Activated T-helper 9 cell treated with anti-CD3 and anti-CD28 coated beads, Interleukin-2, amount 50 U/mL, for 16 hours (primary cell): ENCODE measurements around the gene NPY5R.

Experiments used
- DNase-seq: peaks from one replicate; pipeline ENCODE4 v3.0.0-alpha.2; 2020; ENCODE audit warnings: low read depth

Gene NPY5R

GRCh38 chr4:163385466-163385865, 41.8 kb downstream of the NPY5R start:
- no peak for DNase-seq

GRCh38 chr4:163391756-163392155, 48.1 kb downstream of the NPY5R start:
- DNase-seq: no peak

DNA sequence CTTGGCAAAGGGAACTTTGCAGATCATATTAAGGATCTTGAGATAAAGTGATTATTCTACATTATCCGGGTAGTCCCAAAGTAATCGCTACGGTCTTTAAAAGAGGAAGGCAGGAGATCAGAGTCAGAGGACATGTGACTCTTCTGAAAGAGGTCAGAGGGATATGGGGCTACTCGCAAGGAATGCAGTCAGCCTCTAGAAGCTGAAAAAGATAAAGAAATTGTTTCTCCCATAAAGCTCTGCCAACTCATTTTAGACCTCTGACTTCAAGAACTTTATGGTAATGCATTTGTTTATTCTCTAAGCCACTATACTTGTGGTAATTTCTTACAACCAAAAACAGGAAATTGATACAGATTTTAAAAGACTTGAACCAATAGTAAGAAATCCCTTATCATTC, 48.6 kb downstream of the NPY5R start:
- DNase-seq: no peak

- no peak for DNase-seq
Observed at GRCh38 chr4:163393471-163393870, 49.8 kb downstream of the NPY5R start.

DNA sequence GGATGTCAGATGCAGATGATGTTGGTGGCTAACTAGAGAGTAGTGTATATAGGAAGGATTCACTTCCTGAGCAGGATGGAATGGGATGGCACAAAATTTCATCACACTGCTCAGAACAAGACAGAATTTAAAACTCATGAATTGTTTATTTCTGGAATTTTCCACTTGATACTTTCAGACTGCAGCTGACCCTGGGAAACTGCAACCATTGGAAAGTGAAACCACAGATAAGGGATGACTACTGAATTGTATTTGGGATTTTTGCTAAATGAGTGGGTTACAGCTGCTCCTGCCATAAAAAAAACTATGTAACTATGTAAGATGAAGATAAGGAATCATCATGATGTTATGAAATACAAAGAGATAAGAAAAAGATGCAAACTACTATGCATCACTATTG, 51.4 kb downstream of the NPY5R start:
- no peak for DNase-seq

- no peak for DNase-seq
Observed at GRCh38 chr4:163395758-163396157, 52.1 kb downstream of the NPY5R start.

GRCh38 chr4:163398238-163398637, 54.5 kb downstream of the NPY5R start:
- no peak for DNase-seq

DNA sequence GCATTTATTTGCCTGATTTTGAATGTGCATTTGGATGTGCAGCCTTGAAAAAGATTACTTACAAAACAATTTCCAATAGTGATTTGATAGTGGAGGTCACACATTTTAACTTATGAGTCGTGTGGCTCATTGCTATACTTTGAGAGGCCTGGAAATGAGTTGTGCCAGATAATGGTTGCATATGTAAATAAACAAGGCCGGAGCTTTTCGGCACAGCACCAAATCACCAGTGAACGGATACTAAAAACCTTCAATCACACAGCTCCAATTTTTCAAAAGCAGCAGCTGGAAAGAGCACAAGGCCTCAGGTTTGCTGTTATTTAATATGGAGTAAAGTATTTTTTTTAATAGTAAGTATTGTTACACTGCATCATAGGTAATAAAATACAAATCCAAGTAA, 57.2 kb downstream of the NPY5R start:
- DNase-seq: no peak
